ENCODE results near the gene DNAH17. TPM values are rescaled to one million over a fixed set of nuclear protein-coding genes. Genes with fewer than 3 reads are reported as not detected.

Gene DNAH17
- polyA plus RNA-seq, 4 donors, result 0.57 to 3.6 TPM; not detected in 2

DNA sequence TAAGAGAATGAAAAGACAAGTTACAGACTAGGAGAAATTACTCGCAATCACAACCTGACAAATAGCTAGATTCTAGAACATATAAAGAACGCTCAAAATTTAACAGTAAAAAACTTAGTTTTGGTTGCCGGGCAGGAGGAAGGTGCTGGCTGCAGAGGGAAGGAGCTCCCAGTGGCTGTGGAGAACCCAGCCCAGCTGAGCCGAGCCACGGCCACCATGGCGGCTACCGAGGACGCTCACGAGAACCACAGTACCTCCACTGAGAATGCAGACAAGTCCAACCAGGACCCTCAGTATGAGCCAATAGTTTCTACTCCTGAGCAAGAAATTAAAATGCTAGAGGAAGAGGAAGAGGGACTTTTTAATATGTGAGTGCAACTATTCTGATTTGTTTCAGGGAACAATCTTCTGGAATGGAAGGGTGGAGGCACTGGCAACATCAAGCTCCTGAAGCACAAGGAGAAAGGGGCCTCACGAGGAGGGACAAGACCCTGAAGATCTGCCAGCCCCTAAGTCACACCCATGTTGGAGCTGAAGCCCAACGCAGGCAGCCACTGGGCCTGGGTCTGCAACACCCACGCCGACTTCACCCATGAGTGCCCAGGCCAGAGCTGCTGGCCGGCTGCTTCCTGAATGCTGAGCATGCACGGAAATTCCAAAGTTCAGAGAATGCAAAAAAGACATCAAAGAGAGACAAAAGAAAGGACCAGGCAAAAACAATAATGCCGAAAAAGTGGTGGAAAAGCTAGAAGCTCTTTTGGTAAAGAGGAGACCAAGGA is 55.0 kb downstream of the DNAH17 start:
- Histone ChIP-seq H3K9me3 (ENCODE audit: control insufficient read depth in 2 of 2, insufficient read depth in 1 of 2, low read depth in 1 of 2, low read length in 1 of 2) (peaks cover 0 to 9% of the 10 kb centered on the region in 2 donors), H3K36me3 (ENCODE audit: control insufficient read depth in 3 of 3, insufficient read depth in 2 of 3, low read depth in 1 of 3, low read length in 3 of 3) (no peaks in the 10 kb centered on the region), H3K4me3 (ENCODE audit: low read depth in 1 of 3, low read length in 3 of 3) (no peak overlapping the region), H3K27ac (ENCODE audit: low read depth in 1 of 3, low read length in 2 of 3) (no peak overlapping the region), H3K27me3 (ENCODE audit: control insufficient read depth in 3 of 3, insufficient read depth in 3 of 3, low read length in 3 of 3) (no peaks in the 10 kb centered on the region), H3K4me1 (ENCODE audit: control insufficient read depth in 3 of 3, insufficient read depth in 2 of 3, low read depth in 1 of 3, low read length in 2 of 3) (peaks cover 0 to 3% (median 0%) of the 10 kb centered on the region in 3 donors)
- no peak for FAIRE-seq
- no peak for DNase-seq
- 85 to 90% (median 86%) methylated on average over 16 of the region's 16 CpGs for WGBS, 3 donors

DNA sequence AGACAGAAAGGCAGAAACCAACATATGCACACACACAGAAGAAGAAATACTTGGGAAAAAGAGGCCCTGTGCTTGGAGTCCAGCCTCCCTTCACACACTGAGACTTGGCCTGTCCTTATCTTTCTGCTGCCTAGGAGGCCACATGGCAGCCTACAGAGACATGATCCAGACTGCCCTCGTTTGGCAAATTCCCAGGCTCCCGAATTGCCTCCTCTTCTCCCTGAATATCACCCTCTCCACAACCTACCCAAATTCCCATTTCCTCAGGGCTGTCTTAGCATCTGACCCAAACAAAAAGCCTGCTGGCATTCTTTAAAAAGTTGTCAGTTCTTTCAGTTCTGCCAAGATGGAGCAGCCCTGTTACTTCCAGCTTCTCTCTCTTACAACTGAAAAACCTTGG is 59.8 kb downstream of the DNAH17 start:
- Histone ChIP-seq H3K9me3 (ENCODE audit: control insufficient read depth in 2 of 2, insufficient read depth in 1 of 2, low read depth in 1 of 2, low read length in 1 of 2) (no peaks in the 10 kb centered on the region), H3K36me3 (ENCODE audit: control insufficient read depth in 3 of 3, insufficient read depth in 2 of 3, low read depth in 1 of 3, low read length in 3 of 3) (no peaks in the 10 kb centered on the region), H3K4me1 (ENCODE audit: control insufficient read depth in 3 of 3, insufficient read depth in 2 of 3, low read depth in 1 of 3, low read length in 2 of 3) (no peaks in the 10 kb centered on the region), H3K27ac (ENCODE audit: low read depth in 1 of 3, low read length in 2 of 3) (no peak overlapping the region), H3K4me3 (ENCODE audit: low read depth in 1 of 3, low read length in 3 of 3) (no peak overlapping the region), H3K27me3 (ENCODE audit: control insufficient read depth in 3 of 3, insufficient read depth in 3 of 3, low read length in 3 of 3) (no peaks in the 10 kb centered on the region)
- no peak for FAIRE-seq
- 64 to 81% (median 72%) methylated on average over 2 of the region's 2 CpGs for WGBS, 3 donors
- no peak for DNase-seq

DNA sequence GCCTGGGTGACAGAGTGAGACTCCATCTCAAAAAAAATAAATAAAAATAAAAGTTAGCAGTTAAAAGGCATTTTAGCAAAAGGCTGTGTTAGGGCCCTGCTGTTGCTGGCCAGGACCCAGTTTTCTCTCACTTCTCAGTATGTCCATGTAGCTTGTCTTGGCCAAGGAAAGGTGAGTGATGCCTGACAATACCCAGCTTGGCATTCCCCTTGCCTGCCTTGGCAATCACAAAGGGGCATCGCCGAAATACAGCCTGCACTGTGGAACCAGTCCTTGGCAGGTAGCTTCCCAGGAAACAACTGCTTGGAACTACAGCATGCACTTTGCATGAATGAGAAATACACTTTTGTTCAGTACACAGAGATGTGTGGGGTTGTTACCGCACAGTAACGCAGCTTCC is 61.7 kb downstream of the DNAH17 start:
- DNase-seq (no peak), FAIRE-seq (no peak)
- no peaks in the 10 kb centered on the region for H3K36me3 ChIP-seq (ENCODE audit: control insufficient read depth in 3 of 3, insufficient read depth in 2 of 3, low read depth in 1 of 3, low read length in 3 of 3)
- H3K27me3 ChIP-seq (ENCODE audit: control insufficient read depth in 3 of 3, insufficient read depth in 3 of 3, low read length in 3 of 3), result no peaks in the 10 kb centered on the region
- no peak overlapping the region for H3K27ac ChIP-seq (ENCODE audit: low read depth in 1 of 3, low read length in 2 of 3)
- no peak overlapping the region for H3K4me3 ChIP-seq (ENCODE audit: low read depth in 1 of 3, low read length in 3 of 3)
- no peaks in the 10 kb centered on the region for H3K4me1 ChIP-seq (ENCODE audit: control insufficient read depth in 3 of 3, insufficient read depth in 2 of 3, low read depth in 1 of 3, low read length in 2 of 3)
- H3K9me3 ChIP-seq (ENCODE audit: control insufficient read depth in 2 of 2, insufficient read depth in 1 of 2, low read depth in 1 of 2, low read length in 1 of 2), result no peaks in the 10 kb centered on the region
- WGBS, 3 donors, result 80 to 94% (median 91%) methylated on average over 4 of the region's 4 CpGs

DNA sequence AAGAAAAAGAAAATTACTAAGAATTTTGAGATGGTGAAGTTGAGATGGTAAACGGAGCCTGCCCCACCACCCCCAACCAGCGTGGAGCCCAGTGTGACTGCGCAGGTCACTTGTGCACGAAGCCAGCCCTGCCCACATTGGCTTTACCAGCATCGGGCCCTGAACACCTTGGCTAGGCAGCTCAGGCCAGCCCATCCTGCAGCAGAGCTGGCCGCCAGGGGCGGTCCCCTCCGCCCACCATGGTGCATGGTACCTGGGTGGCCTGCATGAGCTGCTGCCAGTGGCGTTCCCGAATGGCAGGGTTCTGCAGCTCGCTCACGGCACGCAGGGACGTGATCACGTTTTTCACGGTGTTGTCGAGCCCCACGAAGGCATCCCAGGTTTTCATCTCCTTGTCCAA is 62.7 kb downstream of the DNAH17 start:
- no peaks in the 10 kb centered on the region for H3K9me3 ChIP-seq (ENCODE audit: control insufficient read depth in 2 of 2, insufficient read depth in 1 of 2, low read depth in 1 of 2, low read length in 1 of 2)
- WGBS, 3 donors, result 87 to 93% (median 92%) methylated on average over 16 to 18 of the region's 18 CpGs
- H3K27me3 ChIP-seq (ENCODE audit: control insufficient read depth in 3 of 3, insufficient read depth in 3 of 3, low read length in 3 of 3), result no peaks in the 10 kb centered on the region
- H3K4me3 ChIP-seq (ENCODE audit: low read depth in 1 of 3, low read length in 3 of 3), result no peak overlapping the region
- H3K36me3 ChIP-seq (ENCODE audit: control insufficient read depth in 3 of 3, insufficient read depth in 2 of 3, low read depth in 1 of 3, low read length in 3 of 3), result no peaks in the 10 kb centered on the region
- DNase-seq (no peak), FAIRE-seq (no peak)
- H3K27ac ChIP-seq (ENCODE audit: low read depth in 1 of 3, low read length in 2 of 3), result no peak overlapping the region
- H3K4me1 ChIP-seq (ENCODE audit: control insufficient read depth in 3 of 3, insufficient read depth in 2 of 3, low read depth in 1 of 3, low read length in 2 of 3), result no peaks in the 10 kb centered on the region

DNA sequence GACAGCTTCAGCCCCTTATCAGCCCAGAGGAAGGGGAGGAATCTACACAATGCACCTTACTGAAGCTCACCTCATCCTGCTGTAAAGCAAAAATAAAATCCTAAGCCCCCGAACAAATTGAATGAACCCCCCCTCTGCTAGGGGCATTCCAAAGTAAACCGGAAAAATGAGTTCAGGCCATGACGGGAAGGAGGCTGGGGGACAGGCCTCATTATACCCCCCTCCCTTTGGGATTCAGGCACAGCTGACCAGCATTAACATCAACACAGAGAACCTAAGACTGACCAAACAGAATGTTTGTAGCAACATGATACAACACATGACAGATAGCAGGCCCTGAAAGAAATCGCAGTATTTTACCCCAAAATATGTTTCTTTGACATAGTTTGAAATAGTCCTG is 64.2 kb downstream of the DNAH17 start:
- Histone ChIP-seq H3K27me3 (ENCODE audit: control insufficient read depth in 3 of 3, insufficient read depth in 3 of 3, low read length in 3 of 3) (no peaks in the 10 kb centered on the region), H3K4me3 (ENCODE audit: low read depth in 1 of 3, low read length in 3 of 3) (no peak overlapping the region), H3K36me3 (ENCODE audit: control insufficient read depth in 3 of 3, insufficient read depth in 2 of 3, low read depth in 1 of 3, low read length in 3 of 3) (no peaks in the 10 kb centered on the region), H3K9me3 (ENCODE audit: control insufficient read depth in 2 of 2, insufficient read depth in 1 of 2, low read depth in 1 of 2, low read length in 1 of 2) (no peaks in the 10 kb centered on the region), H3K27ac (ENCODE audit: low read depth in 1 of 3, low read length in 2 of 3) (no peak overlapping the region), H3K4me1 (ENCODE audit: control insufficient read depth in 3 of 3, insufficient read depth in 2 of 3, low read depth in 1 of 3, low read length in 2 of 3) (no peaks in the 10 kb centered on the region)
- FAIRE-seq (no peak), DNase-seq (no peak)
- WGBS, 3 donors, result 73 to 85% (median 80%) methylated on average over 4 of the region's 4 CpGs

DNA sequence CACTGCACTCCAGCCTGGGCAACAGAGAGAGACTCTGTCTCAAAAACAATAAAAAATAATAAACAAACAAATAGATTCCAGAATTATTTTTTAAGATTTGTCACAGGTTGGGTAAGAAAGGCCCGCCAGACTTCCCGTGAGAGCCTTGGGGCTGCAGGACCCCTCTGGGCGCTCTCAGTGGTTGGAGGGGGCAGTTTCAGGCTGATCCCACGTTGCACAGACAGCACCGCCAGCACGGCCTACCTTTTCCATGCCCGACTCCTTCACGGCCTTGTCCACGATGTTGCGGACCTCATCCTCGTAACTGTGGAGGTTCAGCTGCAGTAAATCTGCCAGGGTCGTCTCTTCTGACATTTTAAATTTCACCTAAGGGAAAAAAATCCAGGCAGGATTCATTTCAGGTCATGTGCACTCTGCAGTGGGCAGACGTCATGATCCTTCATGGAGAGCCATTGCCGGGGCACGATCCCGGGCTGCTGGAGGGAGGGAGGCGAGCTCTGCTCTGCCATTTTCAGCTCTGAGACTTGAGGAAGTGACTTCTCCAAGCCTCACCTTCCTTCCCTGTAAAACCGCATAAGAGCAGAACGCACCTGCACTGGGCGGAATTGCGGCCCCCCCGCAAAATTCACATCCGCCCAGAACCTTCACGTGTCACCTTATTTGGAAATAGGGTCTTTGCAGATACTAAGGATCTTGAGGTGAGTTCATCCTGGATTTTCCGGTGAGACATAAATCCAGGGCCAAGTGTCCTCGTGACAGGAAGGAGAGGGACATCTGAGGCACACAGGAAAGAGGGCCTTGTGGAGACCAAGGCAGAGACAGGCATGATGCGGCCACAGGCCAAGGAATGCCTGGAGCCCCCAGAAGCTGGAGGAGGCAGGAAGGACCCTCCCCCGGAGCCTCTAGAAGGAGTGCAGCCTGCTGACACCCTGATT is 66.8 kb downstream of the DNAH17 start:
- DNase-seq (no peak), FAIRE-seq (no peak)
- WGBS, 3 donors, result 86 to 89% (median 87%) methylated on average over 28 of the region's 28 CpGs
- H3K36me3 ChIP-seq (ENCODE audit: control insufficient read depth in 3 of 3, insufficient read depth in 2 of 3, low read depth in 1 of 3, low read length in 3 of 3), result no peaks in the 10 kb centered on the region
- H3K9me3 ChIP-seq (ENCODE audit: control insufficient read depth in 2 of 2, insufficient read depth in 1 of 2, low read depth in 1 of 2, low read length in 1 of 2), result no peaks in the 10 kb centered on the region
- H3K4me1 ChIP-seq (ENCODE audit: control insufficient read depth in 3 of 3, insufficient read depth in 2 of 3, low read depth in 1 of 3, low read length in 2 of 3), result no peaks in the 10 kb centered on the region
- no peak overlapping the region for H3K4me3 ChIP-seq (ENCODE audit: low read depth in 1 of 3, low read length in 3 of 3)
- H3K27me3 ChIP-seq (ENCODE audit: control insufficient read depth in 3 of 3, insufficient read depth in 3 of 3, low read length in 3 of 3), result no peaks in the 10 kb centered on the region
- no peak overlapping the region for H3K27ac ChIP-seq (ENCODE audit: low read depth in 1 of 3, low read length in 2 of 3)

DNA sequence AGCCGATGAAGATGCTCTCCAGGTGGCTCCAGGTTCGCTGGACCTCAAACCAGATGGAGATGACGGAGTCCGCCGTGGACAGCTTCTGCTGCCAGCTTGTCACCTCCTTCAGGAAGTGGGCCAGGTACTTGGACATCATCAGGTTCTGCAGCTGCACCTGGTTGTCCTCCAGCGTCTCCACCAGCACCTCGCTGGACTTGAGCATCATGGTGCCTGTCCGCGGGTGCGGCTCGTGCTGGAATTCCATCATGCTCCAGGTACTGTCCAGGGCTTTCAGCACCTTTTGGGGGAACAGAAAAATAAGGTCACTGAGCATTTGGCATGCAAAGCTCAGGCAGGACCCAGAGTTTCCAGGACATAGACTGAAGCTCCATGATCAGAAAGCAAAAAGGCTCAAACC is 69.7 kb downstream of the DNAH17 start:
- H3K27ac ChIP-seq (ENCODE audit: low read depth in 1 of 3, low read length in 2 of 3), result no peak overlapping the region
- H3K4me3 ChIP-seq (ENCODE audit: low read depth in 1 of 3, low read length in 3 of 3), result no peak overlapping the region
- FAIRE-seq, result no peak
- H3K4me1 ChIP-seq (ENCODE audit: control insufficient read depth in 3 of 3, insufficient read depth in 2 of 3, low read depth in 1 of 3, low read length in 2 of 3), result no peaks in the 10 kb centered on the region
- H3K27me3 ChIP-seq (ENCODE audit: control insufficient read depth in 3 of 3, insufficient read depth in 3 of 3, low read length in 3 of 3), result peaks cover 0 to 3% (median 0%) of the 10 kb centered on the region in 3 donors
- 94 to 96% (median 95%) methylated on average over 10 to 11 of the region's 11 CpGs for WGBS, 3 donors
- no peaks in the 10 kb centered on the region for H3K9me3 ChIP-seq (ENCODE audit: control insufficient read depth in 2 of 2, insufficient read depth in 1 of 2, low read depth in 1 of 2, low read length in 1 of 2)
- no peak for DNase-seq
- H3K36me3 ChIP-seq (ENCODE audit: control insufficient read depth in 3 of 3, insufficient read depth in 2 of 3, low read depth in 1 of 3, low read length in 3 of 3), result no peaks in the 10 kb centered on the region

DNA sequence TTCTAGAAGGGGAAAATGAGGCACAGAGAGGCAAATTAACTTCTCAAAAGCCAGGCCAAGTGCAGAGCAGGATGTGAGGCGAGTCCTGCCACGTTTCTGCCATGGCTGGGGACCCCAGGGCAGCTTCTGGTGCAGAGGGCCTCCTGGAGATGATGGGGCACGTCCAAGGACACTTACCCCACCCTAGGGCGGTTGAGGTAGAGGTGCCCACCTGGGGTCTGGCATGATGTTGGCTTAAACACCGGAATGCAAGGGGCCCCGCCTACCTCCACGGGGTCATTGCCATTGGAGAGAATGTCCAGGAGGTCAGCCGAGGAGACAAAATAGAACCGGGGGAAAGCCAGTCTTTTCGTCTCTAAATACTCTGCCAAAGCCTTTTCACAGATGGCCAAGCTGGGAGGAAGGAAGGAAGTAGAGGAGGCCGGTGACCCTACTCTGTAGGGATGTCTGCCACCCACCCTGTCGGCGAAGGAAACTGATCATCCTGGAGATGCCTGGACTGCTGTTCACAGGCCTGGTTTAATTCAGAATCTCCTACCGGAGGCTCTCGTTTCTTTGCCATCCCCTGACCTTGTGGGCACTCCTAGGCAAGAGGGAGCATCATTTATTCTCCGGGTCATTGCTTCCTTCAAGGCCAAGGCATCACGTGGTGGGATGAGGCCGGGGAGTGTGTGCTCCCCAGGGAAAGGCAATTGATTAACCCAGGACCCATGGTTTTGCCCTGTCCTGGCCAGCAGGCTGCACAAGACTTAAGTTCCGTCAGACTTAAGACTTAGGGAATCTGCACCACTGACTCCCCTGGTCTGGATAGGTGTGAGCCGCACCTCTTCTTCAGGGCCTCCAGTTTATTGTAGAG is 70.5 kb downstream of the DNAH17 start:
- DNase-seq (no peak), FAIRE-seq (no peak)
- H3K4me3 ChIP-seq (ENCODE audit: low read depth in 1 of 3, low read length in 3 of 3), result no peak overlapping the region
- 75 to 78% (median 76%) methylated on average over 20 of the region's 20 CpGs for WGBS, 3 donors
- H3K9me3 ChIP-seq (ENCODE audit: control insufficient read depth in 2 of 2, insufficient read depth in 1 of 2, low read depth in 1 of 2, low read length in 1 of 2), result no peaks in the 10 kb centered on the region
- H3K4me1 ChIP-seq (ENCODE audit: control insufficient read depth in 3 of 3, insufficient read depth in 2 of 3, low read depth in 1 of 3, low read length in 2 of 3), result no peaks in the 10 kb centered on the region
- no peak overlapping the region for H3K27ac ChIP-seq (ENCODE audit: low read depth in 1 of 3, low read length in 2 of 3)
- H3K36me3 ChIP-seq (ENCODE audit: control insufficient read depth in 3 of 3, insufficient read depth in 2 of 3, low read depth in 1 of 3, low read length in 3 of 3), result no peaks in the 10 kb centered on the region
- H3K27me3 ChIP-seq (ENCODE audit: control insufficient read depth in 3 of 3, insufficient read depth in 3 of 3, low read length in 3 of 3), result peaks cover 0 to 3% (median 0%) of the 10 kb centered on the region in 3 donors

All from small intestine (tissue), 7 donors.